Activated CD4-positive, alpha-beta memory T cell treated with anti-CD3 and anti-CD28 coated beads for 36 hours (primary cell): Measurements from ENCODE around the gene SLMAP. TPM values are rescaled to one million over a fixed set of nuclear protein-coding genes. Genes with fewer than 3 reads are reported as not detected.

Experiments used
- CTCF ChIA-PET: fragments of 350-600 bp; sonication (Branson Sonifier 250); formaldehyde crosslinking; loops from one replicate; lab custom pipeline; 2021; ENCODE audit warnings: antibody characterized with exemption, inconsistent platforms; lab: Charles Lee
- POLR2A ChIA-PET: fragments of 350-600 bp; sonication (Branson Sonifier 250); formaldehyde crosslinking; loops from one replicate; lab custom pipeline; 2021; ENCODE audit warnings: antibody characterized with exemption; lab: Charles Lee
- DNase-seq: peaks from one replicate; pipeline ENCODE4 v3.0.0-alpha.2; 2020
- H3K27ac Mint-ChIP-seq: one replicate; pipeline ENCODE4 v1.8.0; 2021; ENCODE audit warnings: mixed read lengths
- H3K27me3 Mint-ChIP-seq: one replicate; pipeline ENCODE4 v1.8.0; 2021; ENCODE audit warnings: mixed read lengths
- H3K36me3 Mint-ChIP-seq: one replicate; pipeline ENCODE4 v1.8.0; 2021; ENCODE audit warnings: mixed read lengths
- H3K4me1 Mint-ChIP-seq: one replicate; pipeline ENCODE4 v1.8.0; 2021; ENCODE audit warnings: low read depth, mixed read lengths
- H3K4me3 Mint-ChIP-seq: one replicate; pipeline ENCODE4 v1.8.0; 2021; ENCODE audit warnings: mild to moderate bottlenecking, mixed read lengths
- H3K9me3 Mint-ChIP-seq: one replicate; pipeline ENCODE4 v1.8.0; 2021; ENCODE audit warnings: mixed read lengths
- intact Hi-C: fragments of 100-400 bp; cut with micrococcal nuclease; formaldehyde crosslinking; loops from one replicate; pipeline ENCODE4 v1.15.1; 2023
- total RNA-seq, 2 experiments: library from RNA; stranded (reverse); gene quantifications; one replicate each; pipeline ENCODE4 v1.2.3, GENCODE V29; 2021

Gene SLMAP
- total RNA-seq, 2 experiments from 2014 or later = 42.5 to 43.9 TPM

DNA sequence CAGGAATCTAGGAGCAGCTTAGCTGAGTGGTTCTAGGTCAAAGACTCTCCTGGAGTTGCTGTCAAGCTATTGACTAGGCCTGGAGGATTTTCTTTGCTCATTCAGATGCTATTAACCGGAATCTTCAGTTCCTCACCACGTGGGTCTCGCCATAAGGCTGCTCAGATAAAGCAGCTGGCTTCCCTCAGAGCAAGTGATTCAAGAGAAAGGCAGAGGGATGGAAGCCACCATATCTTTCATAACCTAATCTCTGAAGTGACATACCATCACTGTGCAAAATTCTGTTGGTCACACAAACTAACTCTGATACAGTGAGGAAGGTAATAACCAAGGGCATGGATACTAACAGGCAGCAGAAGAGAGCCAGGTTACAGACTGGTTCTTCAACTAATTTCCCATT is 179.4 kb downstream of the SLMAP start:
- POLR2A ChIA-PET = no interaction called here

DNA sequence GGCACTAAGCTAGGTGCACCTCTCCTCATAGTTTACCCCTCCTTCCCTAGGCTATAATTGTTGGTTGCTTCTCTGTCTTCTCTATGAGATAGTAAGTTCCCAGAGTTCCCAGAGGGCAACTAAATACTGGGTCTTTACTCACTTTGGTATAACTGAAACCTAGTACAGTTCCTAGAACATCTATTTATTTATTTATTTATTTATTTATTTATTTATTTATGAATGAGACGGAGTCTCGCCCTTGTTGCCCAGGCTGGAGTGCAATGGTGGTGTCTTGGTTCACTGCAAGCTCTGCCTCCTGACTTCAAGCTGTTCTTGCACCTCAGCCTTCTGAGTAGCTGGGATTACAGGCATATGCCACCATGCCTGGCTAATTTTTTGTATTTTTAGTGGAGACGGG is 181.0 kb downstream of the SLMAP start:
- Mint-ChIP-seq H3K36me3 (peaks cover 4% of the 10 kb centered on the region), H3K4me3 (no peak overlapping the region), H3K9me3 (peaks cover 7% of the 10 kb centered on the region), H3K27ac (no peak overlapping the region), H3K27me3 (no peaks in the 10 kb centered on the region), H3K4me1 (no peaks in the 10 kb centered on the region)
- intact Hi-C loops = no loop called here
- no peak for DNase-seq
- ChIA-PET POLR2A (no interaction called here), CTCF (no interaction called here)

More for the DNA sequence above, 179.4 kb downstream of the SLMAP start:
- Mint-ChIP-seq H3K27me3 (no peaks in the 10 kb centered on the region), H3K9me3 (no peaks in the 10 kb centered on the region), H3K4me1 (no peaks in the 10 kb centered on the region), H3K36me3 (peaks cover 2% of the 10 kb centered on the region), H3K4me3 (no peak overlapping the region), H3K27ac (no peak overlapping the region)
- CTCF ChIA-PET = interaction anchor here (1.2 kb wide), 1 partner anchor 8 kb away, joined by 3 read pairs; no protein-coding TSS in a partner anchor
- no peak for DNase-seq
- intact Hi-C loops = no loop called here

DNA sequence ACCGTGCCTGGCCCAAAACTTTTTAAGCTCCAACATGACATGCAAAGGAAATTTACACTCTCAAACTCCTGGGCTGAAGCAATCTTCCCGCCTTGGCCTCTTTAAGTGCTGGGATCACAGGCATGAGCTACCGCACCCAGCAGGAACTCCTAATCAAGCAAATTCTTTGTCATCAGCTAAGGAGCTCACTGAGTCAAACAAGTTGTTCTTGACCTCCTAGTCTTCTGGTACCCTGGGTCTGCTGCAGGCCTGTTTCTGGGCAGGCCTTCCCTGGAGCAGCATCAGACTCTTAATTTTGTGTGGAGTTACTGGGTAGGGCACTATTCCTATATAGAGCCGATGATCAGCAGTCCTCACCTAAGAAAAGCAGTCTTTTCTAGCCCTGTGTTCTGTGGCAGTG is 183.7 kb downstream of the SLMAP start:
- no peak overlapping the region for H3K4me3 Mint-ChIP-seq
- no peak for DNase-seq
- intact Hi-C loops = no loop called here
- H3K36me3 Mint-ChIP-seq = peaks cover 4% of the 10 kb centered on the region
- ChIA-PET POLR2A (no interaction called here), CTCF (no interaction called here)
- H3K9me3 Mint-ChIP-seq = peaks cover 7% of the 10 kb centered on the region
- no peaks in the 10 kb centered on the region for H3K27me3 Mint-ChIP-seq
- no peaks in the 10 kb centered on the region for H3K4me1 Mint-ChIP-seq
- H3K27ac Mint-ChIP-seq = no peak overlapping the region

GRCh38 chr3:57942388-57942787 is 186.3 kb downstream of the SLMAP start:
- peaks cover 7% of the 10 kb centered on the region for H3K9me3 Mint-ChIP-seq
- ChIA-PET POLR2A (no interaction called here), CTCF (interaction anchor here (0.6 to 1.2 kb wide), 2 partner anchors 190 to 235 kb away, joined by 3 to 4 read pairs; no protein-coding TSS in a partner anchor)
- intact Hi-C loops = no loop called here
- no peak overlapping the region for H3K4me3 Mint-ChIP-seq
- no peak for DNase-seq
- no peak overlapping the region for H3K27ac Mint-ChIP-seq
- H3K27me3 Mint-ChIP-seq = no peaks in the 10 kb centered on the region
- peaks cover 4% of the 10 kb centered on the region for H3K36me3 Mint-ChIP-seq
- H3K4me1 Mint-ChIP-seq = no peaks in the 10 kb centered on the region

- ChIA-PET POLR2A (no interaction called here), CTCF (interaction anchor here (0.6 to 1.2 kb wide), 2 partner anchors 190 to 235 kb away, joined by 3 to 4 read pairs; no protein-coding TSS in a partner anchor)
- Mint-ChIP-seq H3K4me1 (no peaks in the 10 kb centered on the region), H3K9me3 (peaks cover 7% of the 10 kb centered on the region), H3K27me3 (no peaks in the 10 kb centered on the region), H3K4me3 (no peak overlapping the region), H3K36me3 (peaks cover 4% of the 10 kb centered on the region), H3K27ac (no peak overlapping the region)
- DNase-seq = no peak
- intact Hi-C loops = no loop called here
Measured at GRCh38 chr3:57942872-57943283, 186.8 kb downstream of the SLMAP start.

- intact Hi-C loops = no loop called here
- H3K4me1 Mint-ChIP-seq = no peaks in the 10 kb centered on the region
- peaks cover 4% of the 10 kb centered on the region for H3K36me3 Mint-ChIP-seq
- ChIA-PET CTCF (no interaction called here), POLR2A (no interaction called here)
- no peak overlapping the region for H3K4me3 Mint-ChIP-seq
- H3K27ac Mint-ChIP-seq = no peak overlapping the region
- DNase-seq = no peak
- no peaks in the 10 kb centered on the region for H3K27me3 Mint-ChIP-seq
- peaks cover 7% of the 10 kb centered on the region for H3K9me3 Mint-ChIP-seq
Measured at GRCh38 chr3:57943525-57944495, 187.7 kb downstream of the SLMAP start.

DNA sequence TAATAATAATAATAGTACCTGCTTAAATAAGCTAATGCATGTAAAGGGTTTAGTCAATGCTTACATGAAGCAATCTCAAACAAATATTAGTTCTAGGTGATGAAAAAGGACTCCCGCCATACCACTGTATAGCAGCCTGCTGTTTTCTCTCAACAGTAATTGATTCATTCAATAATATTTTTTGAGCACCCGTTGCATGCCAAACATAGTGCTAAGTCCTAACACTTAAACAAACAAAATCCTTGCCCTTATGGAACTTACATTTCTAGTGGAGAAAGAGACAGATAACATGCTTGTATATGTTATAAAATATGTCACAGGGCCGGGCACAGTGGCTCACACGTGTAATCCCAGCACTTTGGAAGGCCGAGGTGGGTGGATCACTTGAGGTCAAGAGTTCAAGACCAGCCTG is 190.9 kb downstream of the SLMAP start:
- H3K36me3 Mint-ChIP-seq = no peaks in the 10 kb centered on the region
- POLR2A ChIA-PET = no interaction called here
- no peak overlapping the region for H3K27ac Mint-ChIP-seq
- intact Hi-C loops = no loop called here
- CTCF ChIA-PET = no interaction called here
- no peak for DNase-seq
- H3K4me1 Mint-ChIP-seq = no peaks in the 10 kb centered on the region
- H3K9me3 Mint-ChIP-seq = no peaks in the 10 kb centered on the region
- H3K27me3 Mint-ChIP-seq = peaks cover 2% of the 10 kb centered on the region
- no peak overlapping the region for H3K4me3 Mint-ChIP-seq

DNA sequence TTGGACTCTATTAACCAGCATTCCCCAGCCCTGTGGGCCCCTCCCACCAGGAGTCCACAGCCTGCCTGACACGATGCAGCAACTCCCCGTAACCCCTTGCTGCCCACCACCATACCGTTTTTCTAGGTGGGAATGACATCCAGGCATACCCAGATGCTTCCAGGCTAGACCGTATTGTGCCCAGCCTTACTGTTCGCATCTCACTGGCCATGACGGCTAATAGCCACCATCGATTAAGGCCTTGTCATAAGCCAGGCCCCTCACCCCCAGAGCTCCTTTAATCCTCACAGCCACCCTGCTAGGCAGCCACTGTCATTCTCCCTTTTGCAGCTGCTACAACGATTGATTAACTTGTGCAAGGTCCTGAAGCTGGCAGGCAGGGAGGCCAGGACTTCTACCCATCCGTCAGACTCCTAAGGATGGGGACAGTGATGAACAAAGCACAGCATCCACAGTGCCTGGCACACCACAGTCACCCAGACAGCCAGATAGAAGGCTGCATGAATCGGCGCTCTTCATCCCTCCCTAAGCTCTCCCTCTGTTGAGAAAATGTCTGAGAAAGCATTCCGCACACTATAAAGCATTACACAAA is 192.1 kb downstream of the SLMAP start:
- Mint-ChIP-seq H3K4me1 (no peaks in the 10 kb centered on the region), H3K27ac (no peak overlapping the region), H3K4me3 (no peak overlapping the region), H3K27me3 (peaks cover 2% of the 10 kb centered on the region), H3K9me3 (no peaks in the 10 kb centered on the region), H3K36me3 (no peaks in the 10 kb centered on the region)
- intact Hi-C loops = no loop called here
- no peak for DNase-seq
- ChIA-PET CTCF (no interaction called here), POLR2A (no interaction called here)

DNA sequence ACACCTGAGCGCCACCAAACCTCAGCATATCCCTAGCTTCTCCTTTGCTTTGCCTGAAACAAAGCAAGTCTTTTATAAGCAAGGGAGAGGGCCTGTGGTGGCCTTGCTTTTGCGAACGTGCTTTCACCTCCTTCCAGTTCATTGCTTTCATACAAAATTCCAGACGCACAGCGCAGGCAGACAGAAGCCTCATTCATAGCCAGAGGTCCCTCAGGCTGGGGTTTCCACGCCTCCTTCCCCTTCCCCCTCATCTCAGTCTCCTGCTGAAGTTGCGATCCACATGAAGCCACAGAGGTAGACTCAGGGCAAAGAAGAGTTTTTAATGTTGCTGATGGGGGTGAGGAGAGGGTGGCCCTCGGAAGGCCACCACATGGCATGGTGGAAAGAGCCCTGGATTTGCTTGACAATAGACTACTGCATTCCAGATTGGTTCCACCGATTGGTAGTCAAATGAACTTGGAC is 192.7 kb downstream of the SLMAP start:
- Mint-ChIP-seq H3K4me3 (no peak overlapping the region), H3K36me3 (no peaks in the 10 kb centered on the region), H3K9me3 (no peaks in the 10 kb centered on the region), H3K4me1 (no peaks in the 10 kb centered on the region), H3K27ac (no peak overlapping the region), H3K27me3 (peaks cover 2% of the 10 kb centered on the region)
- intact Hi-C loops = no loop called here
- DNase-seq = no peak
- ChIA-PET CTCF (no interaction called here), POLR2A (no interaction called here)

GRCh38 chr3:57949344-57949743 is 193.2 kb downstream of the SLMAP start:
- no peak overlapping the region for H3K27ac Mint-ChIP-seq
- ChIA-PET POLR2A (no interaction called here), CTCF (no interaction called here)
- intact Hi-C loops = no loop called here
- no peaks in the 10 kb centered on the region for H3K36me3 Mint-ChIP-seq
- H3K4me3 Mint-ChIP-seq = no peak overlapping the region
- DNase-seq = no peak
- no peaks in the 10 kb centered on the region for H3K4me1 Mint-ChIP-seq
- H3K27me3 Mint-ChIP-seq = peaks cover 2% of the 10 kb centered on the region
- H3K9me3 Mint-ChIP-seq = no peaks in the 10 kb centered on the region

GRCh38 chr3:57949785-57950615 is 193.9 kb downstream of the SLMAP start:
- Mint-ChIP-seq H3K4me3 (no peak overlapping the region), H3K36me3 (no peaks in the 10 kb centered on the region), H3K4me1 (no peaks in the 10 kb centered on the region), H3K27ac (no peak overlapping the region), H3K27me3 (peaks cover 2% of the 10 kb centered on the region), H3K9me3 (no peaks in the 10 kb centered on the region)
- intact Hi-C loops = no loop called here
- DNase-seq = no peak
- ChIA-PET POLR2A (no interaction called here), CTCF (interaction anchor here (1.1 kb wide), 1 partner anchor 217 kb away, joined by 4 read pairs; no protein-coding TSS in a partner anchor)
